SKM-1 (cell line): ENCODE results near the gene HSPB6.

Experiments used
- DNase-seq: peaks from one replicate; lab custom pipeline; 2025; ENCODE audit not compliant: unreplicated experiment; lab: John Stamatoyannopoulos, UW

HSPB6 gene

DNA sequence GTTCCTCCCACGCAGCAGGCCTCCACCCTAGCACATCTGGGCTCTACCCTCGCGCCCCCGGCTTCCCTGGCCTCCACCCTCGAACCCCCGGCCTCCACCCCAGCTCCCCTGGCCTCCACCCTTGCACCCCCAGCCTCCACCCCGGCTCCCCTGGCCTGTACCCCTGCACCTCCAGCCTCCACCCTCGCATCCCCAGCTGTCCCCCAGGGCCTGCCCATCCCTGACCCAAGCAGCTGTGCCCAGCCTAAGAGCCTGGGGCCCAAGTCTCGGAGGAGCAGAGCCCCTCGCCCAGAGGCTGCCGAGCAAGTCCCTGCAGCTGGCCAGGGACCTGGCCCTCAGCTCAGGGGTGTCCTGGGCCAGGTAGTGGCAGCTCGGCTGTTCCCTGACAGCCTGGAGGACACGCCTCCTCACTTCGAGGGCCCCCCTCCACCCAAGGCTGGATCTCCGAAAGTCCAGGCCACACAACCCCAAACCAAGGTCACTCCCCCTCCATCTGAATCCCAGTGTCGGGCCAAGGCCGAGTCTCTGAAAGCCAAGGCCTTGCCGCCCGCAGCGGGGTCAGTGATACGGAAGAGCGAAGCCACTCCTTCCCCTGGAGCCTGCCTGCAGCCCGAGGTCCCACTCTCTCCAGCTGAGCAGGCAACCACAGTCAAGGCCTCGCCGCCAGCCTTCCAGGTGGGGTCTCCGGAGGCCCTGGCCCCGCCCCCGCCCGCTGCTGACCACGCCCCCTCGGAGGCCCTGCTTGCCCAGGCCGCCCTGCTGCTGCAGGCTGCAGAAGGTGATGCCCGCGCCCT is 10.7 kb upstream of the HSPB6 start:
- DNase-seq: no peak

DNA sequence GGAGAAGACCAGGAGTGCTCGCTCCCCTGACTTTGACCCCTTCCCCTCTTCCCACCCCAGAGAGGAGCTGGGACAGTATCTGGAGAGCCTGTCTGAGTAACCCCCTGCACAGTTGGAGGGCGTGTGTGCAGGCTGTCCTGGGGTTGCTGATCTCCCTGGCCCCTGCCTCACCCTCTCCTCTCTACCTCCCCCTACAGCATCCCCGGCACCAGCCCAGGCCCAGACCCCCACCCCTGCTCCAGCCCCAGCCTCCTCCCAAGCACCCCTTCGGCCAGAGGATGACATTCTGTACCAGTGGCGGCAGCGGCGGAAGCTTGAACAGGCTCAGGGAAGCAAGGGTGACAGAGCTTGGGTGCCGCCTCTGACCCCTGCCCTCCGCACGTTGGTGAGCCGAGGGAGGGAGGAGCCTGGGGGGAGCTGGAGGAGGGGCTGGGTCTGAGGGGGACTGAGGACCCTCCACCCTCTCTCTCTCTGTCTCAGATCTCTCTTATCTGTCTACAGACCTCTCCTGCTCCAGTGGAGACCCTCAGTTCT is 9.8 kb upstream of the HSPB6 start:
- DNase-seq: no peak

DNA sequence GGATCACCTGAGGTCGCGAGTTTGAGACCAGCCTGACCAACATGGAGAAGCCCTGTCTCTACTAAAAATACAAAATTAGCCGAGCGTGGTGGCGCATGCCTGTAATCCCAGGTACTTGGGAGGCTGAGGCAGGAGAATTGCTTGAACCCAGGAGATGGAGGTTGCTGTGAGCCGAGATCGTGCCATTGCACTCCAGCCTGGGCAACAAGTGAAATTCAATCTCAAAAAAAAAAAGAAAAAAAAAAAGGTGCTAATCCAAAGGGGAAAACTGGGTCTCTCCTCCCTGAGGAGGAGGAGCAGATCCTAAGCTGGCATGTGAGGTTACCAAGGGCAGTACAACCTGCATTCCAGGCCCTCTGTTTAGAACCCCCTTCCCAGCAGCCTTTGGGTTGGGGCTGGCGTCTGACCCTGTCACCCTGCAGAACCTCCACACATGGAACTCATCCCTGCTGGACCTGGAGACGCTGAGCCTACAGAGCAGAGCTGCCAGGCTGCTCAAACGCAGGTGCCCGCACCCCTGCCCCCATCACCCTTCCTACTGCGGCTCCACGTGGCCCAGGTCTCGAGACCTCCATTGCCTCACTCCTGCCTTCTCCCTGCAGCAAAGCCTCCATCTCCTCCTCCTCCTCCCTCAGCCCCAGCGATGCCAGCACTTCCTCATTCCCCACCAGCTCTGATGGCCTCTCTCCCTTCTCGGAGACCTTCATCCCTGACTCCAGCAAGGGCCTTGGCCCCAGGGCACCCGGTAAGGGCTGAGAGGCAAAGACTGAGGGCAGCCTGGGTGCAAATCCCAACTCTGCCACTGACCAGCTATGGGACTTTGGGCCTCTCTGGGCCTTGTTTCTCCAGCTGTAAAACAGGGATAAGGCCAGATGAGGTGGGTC is 7.8 kb upstream of the HSPB6 start:
- no peak for DNase-seq

DNA sequence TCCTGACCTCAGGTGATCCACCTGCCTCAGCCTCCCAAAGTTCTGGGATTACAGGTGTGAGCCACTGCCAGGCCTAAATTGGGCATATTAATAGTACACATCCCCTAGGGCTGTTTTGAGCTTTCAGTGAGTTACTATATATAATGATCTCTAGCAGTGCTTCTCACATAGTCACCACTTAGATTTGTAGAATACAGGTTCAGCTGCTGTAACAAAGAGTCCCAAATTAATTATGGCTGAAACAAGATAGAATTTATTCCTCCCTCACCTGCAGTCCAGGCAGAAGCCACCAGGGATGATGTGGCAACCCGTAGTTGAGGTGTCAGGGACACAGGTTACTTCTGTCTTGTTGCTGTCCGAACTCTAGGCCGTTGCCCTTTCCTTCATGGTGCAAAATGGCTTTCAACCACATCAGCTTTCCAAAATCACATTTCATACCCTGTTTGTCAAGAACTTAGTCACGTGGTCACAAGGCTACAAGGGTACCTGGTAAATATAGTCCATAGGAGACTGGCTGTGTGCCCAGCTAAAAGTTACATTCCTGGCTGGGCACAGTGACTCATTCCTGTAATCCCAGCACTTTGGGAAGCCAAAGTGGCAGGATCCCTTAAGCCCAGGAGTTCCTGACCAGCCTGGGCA is 4.0 kb upstream of the HSPB6 start:
- DNase-seq: no peak

DNA sequence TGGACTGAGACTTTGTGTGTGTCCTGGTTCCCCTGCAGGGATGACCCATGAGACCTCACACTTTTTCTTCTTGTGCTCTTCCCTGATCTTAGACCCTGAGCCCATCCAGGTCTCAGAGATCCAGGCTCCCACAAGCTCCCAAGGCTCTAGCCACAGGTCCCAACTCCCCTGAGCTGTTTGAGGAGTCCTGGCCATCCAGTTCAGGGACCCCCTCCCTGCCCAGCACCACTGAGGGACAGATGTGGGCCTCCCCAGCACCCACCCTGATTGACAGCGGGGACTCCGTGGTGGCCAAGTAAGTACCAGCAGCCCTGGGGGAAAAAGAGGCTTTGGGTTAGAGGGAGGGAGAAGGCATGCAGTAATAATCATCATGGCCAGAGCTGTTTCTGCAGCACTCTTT is 2.9 kb upstream of the HSPB6 start:
- no peak for DNase-seq

DNA sequence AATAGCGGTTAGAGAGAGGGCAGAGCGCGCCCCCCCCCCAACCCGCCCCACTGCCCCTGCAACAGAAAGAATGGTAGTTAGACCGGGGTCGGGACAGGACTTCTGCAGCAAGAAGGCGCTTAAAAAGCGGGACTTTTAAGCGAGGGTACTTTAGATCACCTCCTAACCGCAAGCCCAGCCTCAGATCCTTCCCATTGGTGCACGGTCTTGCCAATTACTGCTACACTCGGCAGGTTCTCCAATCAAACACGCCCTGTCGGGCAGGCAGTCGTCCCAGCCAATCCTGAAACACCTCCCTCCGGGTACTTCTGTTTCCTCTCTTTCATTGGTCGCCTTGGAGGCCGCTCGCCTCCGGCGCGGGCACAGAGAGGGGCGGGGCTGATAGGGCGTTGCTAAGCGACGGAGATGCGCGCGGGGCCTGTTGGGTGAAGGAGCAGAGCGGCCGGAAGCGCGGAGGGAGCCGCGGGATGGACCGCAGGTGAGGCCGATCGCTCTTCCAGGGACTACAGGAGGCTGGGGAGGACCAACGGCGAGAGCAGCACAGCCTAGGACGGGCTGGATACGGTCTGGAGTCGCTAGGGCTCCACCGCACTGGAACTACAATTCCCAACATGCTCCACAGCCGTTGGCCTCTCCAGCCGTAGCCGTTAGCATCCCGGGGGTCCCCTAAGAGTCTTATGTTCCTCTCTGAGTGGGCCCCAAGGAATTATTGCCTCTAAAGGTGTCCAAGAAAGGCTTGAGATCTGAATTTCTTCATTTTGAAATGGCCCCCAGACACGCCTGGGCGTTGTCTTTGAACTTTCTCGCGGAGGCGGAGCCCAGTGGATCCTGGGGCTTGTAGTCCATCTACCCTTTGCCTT is 1.1 kb upstream of the HSPB6 start, which contains the start of gene PROSER3:
Gene PROSER3, plus strand, starts transcription at position 428 of the 860 bp plus-strand sequence. Its CDS starts 40 bp downstream, at position 468.
- peak; percentile 98 for DNase-seq

DNA sequence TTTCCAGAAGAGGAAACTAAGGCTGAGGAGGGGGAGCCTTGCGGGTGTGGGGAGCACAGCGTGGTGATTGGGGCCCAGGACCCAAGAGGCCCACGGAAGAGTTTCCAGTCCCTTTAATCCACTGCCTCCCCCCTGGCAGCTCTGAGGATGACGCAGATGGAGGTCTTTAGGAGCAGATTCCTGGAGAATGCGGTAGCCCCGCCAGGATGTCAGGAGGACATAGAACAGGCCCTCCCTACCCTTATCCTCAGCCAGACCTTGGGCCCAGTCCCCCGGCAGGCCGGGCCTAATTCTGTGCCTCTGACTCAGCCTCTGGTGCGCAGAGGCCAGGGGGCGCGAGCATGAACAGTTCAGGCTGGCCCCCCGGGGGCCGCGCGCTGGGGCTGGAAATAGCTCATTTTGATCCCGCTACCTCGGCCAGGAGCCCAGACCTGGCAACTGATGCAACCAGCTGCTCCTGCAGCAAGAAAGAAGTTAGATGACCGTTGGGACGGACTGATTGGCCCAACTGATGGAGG is 461 bp upstream of the HSPB6 start:
- DNase-seq: no peak

DNA sequence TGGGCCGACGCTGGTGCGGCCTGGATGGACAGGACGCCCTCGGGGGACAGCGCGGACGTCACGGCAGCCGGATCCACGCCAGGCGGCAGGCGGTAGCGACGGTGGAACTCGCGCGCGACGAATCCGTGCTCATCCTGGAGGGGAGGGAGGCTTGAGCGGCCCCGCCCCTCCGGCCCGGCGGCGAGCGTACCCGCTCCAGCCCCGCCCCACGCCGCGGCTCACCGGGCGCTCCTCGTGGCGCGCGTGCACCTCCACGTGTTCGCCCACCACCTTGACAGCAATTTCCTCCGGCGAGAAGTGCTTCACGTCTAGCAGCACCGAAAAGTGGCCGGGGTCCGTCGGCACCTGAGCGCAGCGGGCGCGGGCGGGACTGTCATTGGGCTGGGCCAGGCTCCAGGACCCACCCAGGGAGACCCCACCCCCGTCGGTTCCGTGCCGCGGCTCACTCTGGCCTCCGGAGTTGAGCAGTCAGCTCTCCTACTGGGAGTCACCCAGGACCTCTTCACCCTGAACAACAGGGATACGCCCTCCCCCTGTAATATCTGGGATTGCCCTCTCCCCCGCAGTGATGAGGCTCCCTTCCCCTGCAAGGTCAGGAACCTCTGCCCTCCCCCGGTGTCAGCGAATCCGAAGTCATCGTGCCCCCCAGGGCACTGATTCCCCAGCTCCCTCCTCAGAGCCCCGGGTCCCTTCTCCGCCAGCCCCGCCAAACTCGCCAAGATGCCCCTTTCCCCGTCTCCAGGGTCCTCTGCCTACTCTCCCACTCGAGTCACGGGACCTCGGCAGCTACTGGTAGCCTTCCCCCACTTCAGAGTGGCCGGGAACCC is 1.1 kb downstream of the HSPB6 start:
- no peak for DNase-seq

DNA sequence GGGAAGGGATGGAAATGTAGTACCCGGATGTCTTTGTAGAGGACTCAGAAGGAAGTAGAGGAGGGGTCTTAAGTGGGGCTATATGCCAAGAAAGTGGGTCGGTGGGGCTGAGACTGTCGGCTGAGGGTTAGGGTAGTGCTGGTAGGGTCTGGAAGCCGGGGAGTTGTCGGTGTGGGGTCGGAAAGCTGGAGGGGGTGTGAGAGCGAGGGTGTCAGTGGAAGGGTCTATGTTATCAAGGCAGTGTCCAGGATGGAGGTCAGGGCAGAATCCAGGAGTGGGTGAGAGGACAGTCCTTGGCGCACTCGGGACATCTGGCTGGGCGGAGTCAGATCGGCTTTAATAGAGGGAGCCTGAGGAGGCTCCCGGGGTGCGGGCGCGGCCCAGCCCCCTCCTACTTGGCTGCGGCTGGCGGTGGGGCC is 1.7 kb downstream of the HSPB6 start:
- no peak for DNase-seq

DNA sequence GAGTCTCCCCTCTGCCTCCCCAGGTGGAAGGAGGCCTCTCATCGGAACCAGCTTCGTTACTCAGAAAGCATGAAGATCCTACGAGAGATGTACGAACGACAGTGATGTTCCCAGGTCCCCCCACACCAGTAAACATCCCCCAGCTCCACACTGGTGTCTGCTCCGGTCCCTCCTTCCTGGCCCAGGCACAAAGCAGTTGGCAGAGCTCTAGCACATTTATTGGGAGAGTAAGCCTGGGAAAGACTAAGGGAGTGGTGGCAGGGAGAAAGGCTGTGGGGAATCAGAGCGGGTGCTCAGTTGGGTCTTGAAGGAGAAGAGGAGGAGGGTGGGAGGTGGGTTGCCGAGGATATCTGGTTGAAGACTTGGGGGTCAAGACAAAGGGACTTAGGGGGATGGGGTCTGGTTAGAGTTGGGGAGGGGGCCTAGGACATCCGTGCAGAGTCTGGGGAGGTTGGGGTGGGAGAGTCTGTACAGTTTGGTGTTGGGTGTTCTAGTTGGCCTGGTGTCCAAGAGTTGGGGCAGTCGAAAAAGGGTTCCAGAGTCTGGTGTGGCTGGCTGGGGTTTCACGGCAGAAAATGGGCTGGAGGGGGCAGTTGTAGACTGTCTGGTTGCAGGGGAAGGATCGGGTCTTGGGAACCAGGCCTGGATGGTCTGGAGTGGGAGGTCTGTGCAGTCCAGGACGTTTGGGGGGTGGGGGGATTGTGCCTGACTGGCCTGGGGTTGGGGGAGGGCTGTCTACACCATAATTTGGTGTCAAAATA is 2.3 kb downstream of the HSPB6 start:
- DNase-seq: no peak

DNA sequence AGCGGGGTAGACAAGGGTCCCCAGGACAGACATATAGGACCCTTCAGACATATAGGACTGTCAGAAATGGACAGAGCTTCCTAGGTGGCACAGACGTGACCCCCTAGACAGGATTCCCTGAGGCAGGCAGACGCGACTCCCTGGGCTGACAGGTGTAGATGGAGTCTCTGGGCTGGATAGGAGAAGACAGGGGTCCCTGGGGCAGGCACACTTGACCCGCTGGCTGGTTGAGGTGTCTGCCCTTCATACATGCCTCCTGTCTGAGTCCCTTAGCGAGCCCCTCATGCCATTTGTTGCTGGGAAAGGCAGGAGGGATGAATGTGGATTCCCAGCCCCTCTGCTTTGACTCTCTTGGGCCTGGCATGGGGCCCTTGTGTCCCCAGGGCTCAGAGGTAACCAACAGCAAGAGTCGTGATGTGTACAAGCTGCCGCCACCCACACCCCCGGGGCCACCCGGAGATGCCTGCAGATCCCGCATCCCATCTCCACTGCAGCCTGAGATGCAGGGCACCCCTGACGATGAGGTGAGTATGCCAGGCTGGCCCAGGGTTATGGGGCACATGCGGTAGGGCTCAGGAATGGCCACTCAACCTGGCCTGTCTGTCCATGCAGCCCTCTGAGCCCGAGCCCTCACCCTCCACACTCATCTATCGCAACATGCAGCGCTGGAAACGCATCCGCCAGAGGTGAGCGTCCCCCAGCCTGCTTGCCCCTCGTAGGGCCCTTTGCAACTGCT is 3.0 kb downstream of the HSPB6 start:
- no peak for DNase-seq

DNA sequence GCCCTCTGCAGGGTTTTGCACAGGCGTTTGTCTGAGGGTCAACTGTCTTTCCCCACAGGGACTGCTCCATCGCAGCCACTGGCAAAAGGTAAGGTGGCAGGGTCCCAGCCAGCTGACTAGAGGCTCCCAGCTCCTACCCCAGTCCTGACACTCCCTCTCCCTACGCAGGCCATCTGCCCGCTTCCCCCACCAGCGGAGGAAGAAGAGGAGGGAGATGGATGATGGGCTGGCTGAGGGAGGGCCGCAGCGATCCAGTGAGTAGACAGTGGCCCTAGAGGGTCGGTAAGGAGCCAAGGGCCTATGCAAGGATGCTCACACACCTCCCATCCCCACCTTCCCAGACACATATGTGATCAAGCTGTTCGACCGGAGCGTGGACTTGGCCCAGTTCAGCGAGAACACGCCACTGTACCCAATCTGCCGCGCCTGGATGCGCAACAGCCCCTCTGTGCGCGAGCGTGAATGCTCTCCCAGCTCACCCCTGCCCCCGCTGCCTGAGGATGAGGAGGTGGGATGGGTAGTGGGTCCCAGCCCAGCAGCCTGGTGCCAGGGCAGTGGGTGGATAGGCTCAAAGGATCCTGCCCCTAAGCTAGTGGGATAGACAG is 4.0 kb downstream of the HSPB6 start:
- DNase-seq: no peak

DNA sequence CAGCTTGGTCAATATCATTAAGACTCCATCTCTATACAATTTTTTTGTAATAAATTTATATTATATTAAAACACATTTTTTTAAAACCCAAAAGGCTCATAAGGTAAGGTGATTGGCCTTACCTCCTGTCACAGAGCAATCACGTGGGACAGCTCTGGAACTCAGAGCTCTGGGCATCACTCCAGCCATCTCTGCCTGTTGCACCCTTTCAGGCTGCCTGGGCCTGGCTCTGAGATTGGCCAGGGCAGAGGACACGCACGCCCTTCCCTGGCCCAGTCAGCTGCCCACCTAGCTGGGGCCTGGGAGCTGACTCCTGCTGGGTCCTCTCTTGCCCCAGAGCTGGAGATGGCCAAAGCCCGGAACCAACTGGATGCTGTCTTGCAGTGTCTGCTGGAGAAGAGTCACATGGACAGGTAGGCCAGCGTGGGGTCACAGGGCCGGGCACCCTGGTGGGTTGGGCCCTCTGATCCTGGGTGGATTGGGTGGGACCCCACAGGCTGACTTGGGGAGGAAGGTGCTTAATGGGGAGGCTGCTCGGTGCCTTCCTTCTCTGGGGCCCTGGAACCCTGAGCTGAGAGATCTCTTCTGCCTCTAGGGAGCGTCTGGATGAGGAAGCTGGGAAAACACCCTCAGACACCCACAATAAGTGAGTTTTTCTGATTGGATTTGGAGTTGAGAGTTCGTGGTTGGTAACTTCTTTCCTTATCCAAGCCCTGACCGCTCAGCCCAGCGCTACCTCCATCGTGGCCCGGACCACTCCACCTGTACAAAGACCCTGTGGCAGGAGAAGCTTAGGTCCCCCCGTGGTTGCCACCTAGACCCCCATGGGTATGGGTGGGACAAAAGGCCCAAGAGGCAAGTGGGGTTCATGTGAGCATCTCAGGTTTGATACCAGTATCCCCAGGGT is 4.7 kb downstream of the HSPB6 start:
- no peak for DNase-seq

DNA sequence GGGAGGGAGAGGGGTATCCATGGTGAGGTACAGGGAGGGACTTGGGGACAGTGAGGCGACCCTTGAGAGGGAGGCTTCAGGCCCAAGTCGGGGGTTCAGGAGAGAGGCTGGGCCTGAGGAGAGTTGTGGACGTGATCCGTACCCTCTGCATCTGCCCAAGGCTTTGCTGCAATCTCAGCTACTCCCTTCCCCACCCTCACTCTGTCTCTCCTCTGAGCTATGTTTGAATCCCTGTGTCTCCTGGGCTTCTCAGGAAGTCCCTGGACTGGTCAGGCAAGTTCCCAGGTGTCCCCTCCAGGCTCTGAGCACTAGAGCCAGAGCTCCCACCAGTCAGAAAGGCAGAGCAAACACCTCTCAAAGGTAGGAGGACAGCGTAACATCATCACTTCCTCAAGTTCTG is 6.7 kb downstream of the HSPB6 start:
- no peak for DNase-seq

DNA sequence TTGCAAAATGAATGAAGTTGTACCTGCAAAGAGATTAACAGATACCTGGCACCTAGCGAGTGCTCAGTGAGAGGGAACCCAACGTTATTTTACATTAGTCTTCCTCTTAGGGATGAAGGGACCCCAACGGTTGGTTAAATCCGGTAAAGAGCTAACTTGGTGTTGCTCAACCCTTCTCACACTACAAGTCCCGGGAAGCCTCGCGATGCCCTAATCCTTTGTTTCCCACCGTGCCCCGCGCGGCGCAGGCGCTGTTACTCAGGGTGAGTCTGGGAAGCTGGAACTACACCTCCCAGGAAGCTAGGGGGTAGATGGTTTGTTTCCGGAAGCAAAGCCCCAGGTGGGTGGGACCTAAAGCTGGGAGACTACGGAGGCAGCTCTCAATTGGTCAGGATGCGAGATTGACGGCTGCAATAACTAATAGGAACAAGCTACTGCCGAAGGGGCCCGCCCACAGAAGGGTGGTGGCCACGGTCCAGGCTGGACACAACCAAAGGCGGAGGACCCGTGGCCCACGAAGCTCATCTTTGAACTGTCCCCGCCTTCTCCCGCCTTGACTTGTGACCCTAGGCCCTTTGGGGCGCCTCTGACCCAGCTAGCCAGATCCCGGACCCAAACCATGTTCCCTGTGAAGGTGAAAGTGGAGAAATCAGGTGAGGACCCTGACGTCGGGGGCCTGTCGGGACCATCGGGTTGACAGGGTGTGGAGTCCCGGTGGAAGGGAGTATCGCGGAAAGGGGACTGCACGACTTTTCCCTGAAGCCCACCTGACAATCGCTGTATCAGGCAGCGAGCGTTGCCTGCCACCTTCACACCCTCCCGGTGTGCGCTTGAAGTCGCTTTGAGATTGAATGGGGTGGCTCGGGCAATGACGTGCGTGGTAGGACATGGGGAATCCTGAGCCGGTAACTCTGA is 8.5 kb downstream of the HSPB6 start, which contains the start of gene LIN37:
Gene LIN37, plus strand, starts transcription at position 471 of the 915 bp plus-strand sequence. Its CDS starts 149 bp downstream, at position 620.
- peak; percentile 97 for DNase-seq
